Measurements from ENCODE around the gene SYT1. TPM values are rescaled to one million over a fixed set of nuclear protein-coding genes. Genes with fewer than 3 reads are reported as not detected.

The SYT1 gene
- total and polyA plus RNA-seq, 8 donors: under 0.01 to 11.4 (median 0.88) TPM

DNA sequence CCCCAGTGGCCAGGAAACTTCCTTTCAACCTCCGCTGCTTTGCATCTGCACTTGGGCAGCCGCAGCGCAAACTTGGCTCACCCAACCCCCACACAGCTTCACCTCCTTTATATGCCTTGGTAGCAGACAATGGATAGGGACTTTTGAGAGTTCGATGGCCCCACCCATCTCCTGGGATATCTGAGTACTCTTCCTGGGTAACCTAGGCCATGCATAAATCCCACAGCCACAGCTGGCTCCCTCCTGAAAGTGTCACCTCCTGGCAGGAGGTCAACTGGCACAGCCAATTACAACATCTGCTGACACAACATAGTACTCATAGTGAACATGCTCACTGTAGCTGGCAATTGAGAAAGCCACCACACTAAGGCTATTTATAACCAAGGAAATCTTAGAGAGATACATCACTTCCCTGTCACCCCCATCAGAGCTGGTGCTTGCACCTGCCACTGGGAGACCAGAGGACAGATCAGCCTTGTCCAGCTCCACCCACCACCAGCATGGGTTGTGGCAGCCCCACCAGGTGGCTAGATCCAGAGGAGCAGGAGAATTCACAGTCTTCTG lies 410.0 kb downstream of the SYT1 start:
- Histone ChIP-seq H3K36me3 (no peaks in the 10 kb centered on the region), H3K4me1 (no peaks in the 10 kb centered on the region), H3K4me3 (no peak overlapping the region), H3K27me3 (no peaks in the 10 kb centered on the region), H3K9me3 (no peaks in the 10 kb centered on the region), H3K27ac (no peak overlapping the region)
- 79 to 96% (median 88%) methylated on average over 4 of the region's 4 CpGs for WGBS, 5 donors
- TF ChIP-seq POLR2AphosphoS5 (IDR thresholded peaks at IDR 0.05) (no peak), EP300 (IDR thresholded peaks at IDR 0.05) (no peak), POLR2A (IDR thresholded peaks at IDR 0.05) (no peak)
- TF ChIP-seq, protein P1, sequence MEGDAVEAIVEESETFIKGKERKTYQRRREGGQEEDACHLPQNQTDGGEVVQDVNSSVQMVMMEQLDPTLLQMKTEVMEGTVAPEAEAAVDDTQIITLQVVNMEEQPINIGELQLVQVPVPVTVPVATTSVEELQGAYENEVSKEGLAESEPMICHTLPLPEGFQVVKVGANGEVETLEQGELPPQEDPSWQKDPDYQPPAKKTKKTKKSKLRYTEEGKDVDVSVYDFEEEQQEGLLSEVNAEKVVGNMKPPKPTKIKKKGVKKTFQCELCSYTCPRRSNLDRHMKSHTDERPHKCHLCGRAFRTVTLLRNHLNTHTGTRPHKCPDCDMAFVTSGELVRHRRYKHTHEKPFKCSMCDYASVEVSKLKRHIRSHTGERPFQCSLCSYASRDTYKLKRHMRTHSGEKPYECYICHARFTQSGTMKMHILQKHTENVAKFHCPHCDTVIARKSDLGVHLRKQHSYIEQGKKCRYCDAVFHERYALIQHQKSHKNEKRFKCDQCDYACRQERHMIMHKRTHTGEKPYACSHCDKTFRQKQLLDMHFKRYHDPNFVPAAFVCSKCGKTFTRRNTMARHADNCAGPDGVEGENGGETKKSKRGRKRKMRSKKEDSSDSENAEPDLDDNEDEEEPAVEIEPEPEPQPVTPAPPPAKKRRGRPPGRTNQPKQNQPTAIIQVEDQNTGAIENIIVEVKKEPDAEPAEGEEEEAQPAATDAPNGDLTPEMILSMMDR (IDR thresholded peaks at IDR 0.05): no peak
- intact Hi-C loops (cut with DNase I; ENCODE audit: low total_unique reads): no loop called here
- DNase-seq: no peak

DNA sequence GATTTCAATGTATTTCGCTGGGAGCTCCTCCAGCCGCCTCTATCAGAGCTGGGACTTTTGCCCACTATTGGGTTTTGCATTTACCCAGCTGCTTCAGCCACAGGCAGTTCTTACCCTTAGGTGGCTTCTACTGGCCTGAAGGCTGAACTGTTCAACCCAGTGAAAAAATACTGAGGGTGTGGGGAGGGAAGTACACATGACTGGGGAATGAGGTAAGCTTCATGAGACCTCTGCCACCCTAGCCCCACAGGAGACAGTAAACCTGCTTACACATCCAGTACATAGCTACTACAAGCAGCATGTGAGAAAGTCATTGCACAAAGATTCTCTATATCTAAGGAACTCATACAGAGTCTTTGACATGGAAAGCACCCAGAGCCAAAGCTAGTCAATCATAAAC lies 411.1 kb downstream of the SYT1 start:
- TF ChIP-seq POLR2AphosphoS5 (IDR thresholded peaks at IDR 0.05) (no peak), EP300 (IDR thresholded peaks at IDR 0.05) (no peak), POLR2A (IDR thresholded peaks at IDR 0.05) (no peak)
- TF ChIP-seq, protein P1 (IDR thresholded peaks at IDR 0.05): no peak
- DNase-seq: no peak
- WGBS, 5 donors: 73 to 92% (median 86%) methylated on average over 2 of the region's 2 CpGs
- Histone ChIP-seq H3K4me3 (no peak overlapping the region), H3K9me3 (no peaks in the 10 kb centered on the region), H3K36me3 (no peaks in the 10 kb centered on the region), H3K27ac (no peak overlapping the region), H3K27me3 (no peaks in the 10 kb centered on the region), H3K4me1 (no peaks in the 10 kb centered on the region)
- intact Hi-C loops (cut with DNase I; ENCODE audit: low total_unique reads): no loop called here

DNA sequence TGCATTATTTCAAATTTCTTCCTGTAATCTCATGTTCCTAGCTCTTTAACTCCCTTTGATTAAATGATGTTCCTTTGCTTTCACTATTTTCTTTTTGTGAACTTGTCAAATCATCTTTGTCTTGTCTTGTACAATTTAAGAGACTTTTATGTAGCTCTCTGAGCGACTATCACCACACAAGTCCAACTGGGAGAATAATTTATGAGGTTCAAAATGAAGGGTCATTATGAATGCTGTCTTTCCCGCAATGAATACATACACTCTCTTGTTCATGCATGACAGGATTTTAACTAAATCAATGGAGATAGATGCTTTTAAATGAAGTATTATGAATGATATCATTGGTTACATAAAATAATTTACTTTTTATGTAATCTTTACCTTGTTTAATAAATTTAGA lies 418.8 kb downstream of the SYT1 start:
- no peaks in the 10 kb centered on the region for H3K27me3 ChIP-seq
- H3K9me3 ChIP-seq: no peaks in the 10 kb centered on the region
- intact Hi-C loops (cut with DNase I; ENCODE audit: low total_unique reads): no loop called here
- H3K36me3 ChIP-seq: no peaks in the 10 kb centered on the region
- TF ChIP-seq, protein P1 (IDR thresholded peaks at IDR 0.05): no peak
- no peak for TF ChIP-seq EP300 (IDR thresholded peaks at IDR 0.05)
- TF ChIP-seq POLR2A (IDR thresholded peaks at IDR 0.05): no peak
- no peak for TF ChIP-seq POLR2AphosphoS5 (IDR thresholded peaks at IDR 0.05)
- DNase-seq: no peak
- H3K4me1 ChIP-seq: no peaks in the 10 kb centered on the region
- no peak overlapping the region for H3K4me3 ChIP-seq
- H3K27ac ChIP-seq: no peak overlapping the region
- 63 to 73% (median 72%) methylated on average over 2 of the region's 2 CpGs for WGBS, 5 donors

DNA sequence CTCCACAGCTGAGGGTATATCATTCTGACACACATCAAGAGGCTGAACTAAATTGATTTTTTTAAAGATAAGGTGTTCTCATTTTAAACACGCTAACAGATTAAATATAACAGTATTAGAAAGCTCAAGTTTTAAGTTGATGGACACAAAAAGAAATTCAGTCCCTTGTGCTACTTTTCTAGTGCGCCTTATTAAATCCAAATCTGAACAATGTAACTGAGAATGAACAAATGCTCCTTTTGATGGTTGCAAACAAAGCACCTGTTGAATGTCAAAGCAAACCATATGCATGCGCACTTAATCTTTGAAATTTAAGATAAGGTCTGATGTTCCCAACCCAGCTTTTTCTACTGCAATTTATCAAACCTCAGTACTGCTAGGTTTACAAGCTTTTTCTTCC lies 424.3 kb downstream of the SYT1 start:
- intact Hi-C loops (cut with DNase I; ENCODE audit: low total_unique reads): no loop called here
- H3K36me3 ChIP-seq: no peaks in the 10 kb centered on the region
- no peak overlapping the region for H3K4me3 ChIP-seq
- no peaks in the 10 kb centered on the region for H3K9me3 ChIP-seq
- no peak overlapping the region for H3K27ac ChIP-seq
- no peak for DNase-seq
- no peaks in the 10 kb centered on the region for H3K27me3 ChIP-seq
- no peak for TF ChIP-seq POLR2A (IDR thresholded peaks at IDR 0.05)
- TF ChIP-seq, protein P1 (IDR thresholded peaks at IDR 0.05): no peak
- no peak for TF ChIP-seq POLR2AphosphoS5 (IDR thresholded peaks at IDR 0.05)
- no peak for TF ChIP-seq EP300 (IDR thresholded peaks at IDR 0.05)
- H3K4me1 ChIP-seq: no peaks in the 10 kb centered on the region
- 69 to 83% (median 75%) methylated on average over 3 of the region's 3 CpGs for whole genome bisulfite sequencing, 5 donors
